HepG2 (cell line): ENCODE measurements around the gene TARS3. TPM values are rescaled to one million over a fixed set of nuclear protein-coding genes. Genes with fewer than 3 reads are reported as not detected.

Experiments
- ARNTL ChIP-seq: sonication (generic); formaldehyde crosslinking; IDR thresholded peaks from 2 replicates; pipeline ENCODE4 v1.4.0; 2020; ENCODE audit warnings: mild to moderate bottlenecking, missing genetic modification reagents
- DZIP1 ChIP-seq: sonication (generic); formaldehyde crosslinking; IDR thresholded peaks from 2 replicates; pipeline ENCODE4 v1.5.0; 2020; ENCODE audit warnings: mild to moderate bottlenecking, missing genetic modification reagents
- KLF11 ChIP-seq: IDR thresholded peaks from 2 replicates; pipeline ENCODE4 v1.6.1; 2016; ENCODE audit warnings: missing compliant biosample characterization
- NFE2 ChIP-seq: sonication (generic); formaldehyde crosslinking; IDR thresholded peaks from 2 replicates; pipeline ENCODE4 v1.4.0; 2020; ENCODE audit warnings: missing genetic modification reagents
- PITX1 ChIP-seq: sonication (generic); formaldehyde crosslinking; IDR thresholded peaks from 2 replicates; pipeline ENCODE4 v1.5.1; 2020; ENCODE audit warnings: mild to moderate bottlenecking, missing genetic modification reagents
- PPARG ChIP-seq: conservative IDR thresholded peaks from 2 replicates; pipeline ENCODE4 v1.6.1; 2016; ENCODE audit warnings: missing biosample characterization, missing genetic modification reagents
- RARA ChIP-seq: IDR thresholded peaks from 2 replicates; pipeline ENCODE4 v1.6.1; 2016; ENCODE audit warnings: missing genetic modification reagents, missing compliant biosample characterization
- THAP8 ChIP-seq: sonication (generic); formaldehyde crosslinking; IDR thresholded peaks from 2 replicates; pipeline ENCODE4 v1.5.1; 2020; ENCODE audit warnings: missing genetic modification reagents, mild to moderate bottlenecking, borderline replicate concordance
- ZFP36L2 ChIP-seq: sonication (generic); formaldehyde crosslinking; IDR thresholded peaks from 2 replicates; pipeline ENCODE4 v1.4.0; 2020; ENCODE audit warnings: missing genetic modification reagents
- ZKSCAN8 ChIP-seq: IDR thresholded peaks from 2 replicates; pipeline ENCODE4 v1.6.1; 2016; ENCODE audit warnings: borderline replicate concordance, missing genetic modification reagents, missing compliant biosample characterization
- ZNF280B ChIP-seq: sonication (generic); formaldehyde crosslinking; IDR thresholded peaks from 2 replicates; pipeline ENCODE4 v1.5.0; 2020; ENCODE audit warnings: missing genetic modification reagents, mild to moderate bottlenecking, borderline replicate concordance
- ZNF317 ChIP-seq: sonication (generic); formaldehyde crosslinking; IDR thresholded peaks from 2 replicates; pipeline ENCODE4 v1.5.0; 2020; ENCODE audit warnings: mild to moderate bottlenecking, missing genetic modification reagents
- ZNF326 ChIP-seq: sonication (generic); formaldehyde crosslinking; IDR thresholded peaks from 2 replicates; pipeline ENCODE4 v1.4.0; 2020; ENCODE audit warnings: missing genetic modification reagents, borderline replicate concordance
- ZNF562 ChIP-seq: sonication (generic); formaldehyde crosslinking; IDR thresholded peaks from 2 replicates; pipeline ENCODE4 v1.8.0; 2022; ENCODE audit warnings: missing genetic modification reagents, borderline replicate concordance
- ZNF703 ChIP-seq: sonication (generic); formaldehyde crosslinking; IDR thresholded peaks from 2 replicates; pipeline ENCODE4 v1.5.1; 2020; ENCODE audit warnings: missing genetic modification reagents, mild to moderate bottlenecking, moderate library complexity, borderline replicate concordance
- polyA plus RNA-seq, 8 experiments: library from polyadenylated mRNA; depleted of rRNA in 3 of 8; stranded (reverse) in 7 of 8; unstranded in 1 of 8; fragments of >200 nt; fragmentation: Illumina TruSeq in 4 of 8; extraction: Trizol in 4 of 8; gene quantifications; 2 replicates each; pipeline versions ENCODE4 v1.2.1 to v1.2.3, GENCODE V29; 2011 to 2016; ENCODE audit warnings: low read depth in 4 of 8, missing spikeins in 1 of 8, mixed read lengths in 1 of 8; ENCODE audit not compliant: insufficient read depth in 1 of 8
- total RNA-seq, 5 experiments: library from RNA; depleted of rRNA; stranded (reverse); fragments of >200 nt; fragmentation: Illumina TruSeq; extraction: Trizol; gene quantifications; 2 replicates each; pipeline ENCODE4 v1.2.3, GENCODE V29; 2016; ENCODE audit warnings: low read depth in 1 of 5
- TF ChIP-seq, protein P1 (sequence below): sonication (generic); formaldehyde crosslinking; IDR thresholded peaks from 2 replicates; pipeline ENCODE4 v1.4.0; 2020; ENCODE audit warnings: missing genetic modification reagents, borderline replicate concordance

The TARS3 gene
- total and polyA plus RNA-seq, 2 of the 13 experiments (the other 11 are each of a cell fraction or from before 2014, with no cell fraction given) = 4.1 to 11.7 TPM

- TF ChIP-seq DZIP1 (peak; percentile 97), ZFP36L2 (no peak), RARA (CRISPR knock-in tag) (no peak), PPARG (peak; percentile 44; the same call in 1 of the 2 replicates), KLF11 (no peak), ZNF703 (peak; percentile 96), ZNF326 (CRISPR knock-in tag) (no peak), ARNTL (CRISPR knock-in tag) (peak; percentile 78), PITX1 (CRISPR knock-in tag) (no peak; the same call in 1 of the 2 replicates), ZNF280B (peak; percentile 97), THAP8 (CRISPR knock-in tag) (peak; percentile 17; the same call in 1 of the 2 replicates), ZNF317 (CRISPR knock-in tag) (no peak; the same call in 1 of the 2 replicates), NFE2 (CRISPR knock-in tag) (no peak), ZNF562 (CRISPR knock-in tag) (0 out of 2 replicates have a peak, but pooled peaks have one; percentile 43), ZKSCAN8 (CRISPR knock-in tag) (no peak)
- TF ChIP-seq, protein P1, sequence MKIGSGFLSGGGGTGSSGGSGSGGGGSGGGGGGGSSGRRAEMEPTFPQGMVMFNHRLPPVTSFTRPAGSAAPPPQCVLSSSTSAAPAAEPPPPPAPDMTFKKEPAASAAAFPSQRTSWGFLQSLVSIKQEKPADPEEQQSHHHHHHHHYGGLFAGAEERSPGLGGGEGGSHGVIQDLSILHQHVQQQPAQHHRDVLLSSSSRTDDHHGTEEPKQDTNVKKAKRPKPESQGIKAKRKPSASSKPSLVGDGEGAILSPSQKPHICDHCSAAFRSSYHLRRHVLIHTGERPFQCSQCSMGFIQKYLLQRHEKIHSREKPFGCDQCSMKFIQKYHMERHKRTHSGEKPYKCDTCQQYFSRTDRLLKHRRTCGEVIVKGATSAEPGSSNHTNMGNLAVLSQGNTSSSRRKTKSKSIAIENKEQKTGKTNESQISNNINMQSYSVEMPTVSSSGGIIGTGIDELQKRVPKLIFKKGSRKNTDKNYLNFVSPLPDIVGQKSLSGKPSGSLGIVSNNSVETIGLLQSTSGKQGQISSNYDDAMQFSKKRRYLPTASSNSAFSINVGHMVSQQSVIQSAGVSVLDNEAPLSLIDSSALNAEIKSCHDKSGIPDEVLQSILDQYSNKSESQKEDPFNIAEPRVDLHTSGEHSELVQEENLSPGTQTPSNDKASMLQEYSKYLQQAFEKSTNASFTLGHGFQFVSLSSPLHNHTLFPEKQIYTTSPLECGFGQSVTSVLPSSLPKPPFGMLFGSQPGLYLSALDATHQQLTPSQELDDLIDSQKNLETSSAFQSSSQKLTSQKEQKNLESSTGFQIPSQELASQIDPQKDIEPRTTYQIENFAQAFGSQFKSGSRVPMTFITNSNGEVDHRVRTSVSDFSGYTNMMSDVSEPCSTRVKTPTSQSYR (CRISPR knock-in tag) = no peak
These were observed at the start of gene TARS3 (continued) for GRCh38 chr15:101723874-101724674.
